HFFc6 (cell line): ENCODE measurements around the gene PAOX. TPM values are rescaled to one million over a fixed set of nuclear protein-coding genes. Genes with fewer than 3 reads are reported as not detected.
A peak's percentile ranks its signal among the peaks of the same experiment; 100 is the strongest.

Experiments
- DNase-seq: peaks from one replicate; pipeline ENCODE4 v3.0.0-alpha.2; 2018
- H3K27ac Mint-ChIP-seq: 2 replicates; pipeline ENCODE4 v1.8.0; 2020; ENCODE audit warnings: mild to moderate bottlenecking, mixed read lengths
- H3K27me3 Mint-ChIP-seq: 2 replicates; pipeline ENCODE4 v1.8.0; 2021; ENCODE audit warnings: mild to moderate bottlenecking, moderate library complexity, mixed read lengths; ENCODE audit not compliant: insufficient read depth
- H3K36me3 Mint-ChIP-seq: 2 replicates; pipeline ENCODE4 v1.8.0; 2021; ENCODE audit warnings: low read depth, mixed read lengths
- H3K4me1 Mint-ChIP-seq: 2 replicates; pipeline ENCODE4 v1.8.0; 2020; ENCODE audit warnings: low read depth, mixed read lengths
- H3K4me3 Mint-ChIP-seq: 2 replicates; pipeline ENCODE4 v1.8.0; 2020; ENCODE audit warnings: mild to moderate bottlenecking, moderate library complexity, mixed read lengths
- H3K9me3 Mint-ChIP-seq: 2 replicates; pipeline ENCODE4 v1.8.0; 2020; ENCODE audit warnings: mild to moderate bottlenecking, mixed read lengths
- CTCF ChIP-seq: fragments of 200-600 bp; sonication (generic); IDR thresholded peaks from 2 replicates; pipeline ENCODE4 v1.5.0; 2021; ENCODE audit warnings: antibody characterized with exemption, mild to moderate bottlenecking
- microRNA-seq: library from miRNA; unstranded; fragments of <30 nt; microRNA quantifications from one replicate; pipeline ENCODE4, GENCODE V29; 2019
- total RNA-seq, 6 experiments: library from RNA; stranded (reverse); fragmentation: NEBNext Ultra II Directional; extraction: Animal tissue kit (Norgen Biotek cat#: 25700); gene quantifications; 2 replicates in 1 of 6; 3 replicates in 5 of 6; pipeline ENCODE4 v1.2.3, GENCODE V29; 2021

The PAOX gene
- total RNA-seq, 6 experiments from 2014 or later, result 2.4 to 4.9 (median 3.6) TPM

- TF ChIP-seq CTCF, result peak; percentile 72
- Mint-ChIP-seq H3K9me3 (peaks cover 6% of the 10 kb centered on the region), H3K4me3 (no peak overlapping the region), H3K27ac (no peak overlapping the region), H3K4me1 (no peaks in the 10 kb centered on the region; the same call in 1 of the 2 replicates), H3K36me3 (peaks cover 8% of the 10 kb centered on the region; the same call in 1 of the 2 replicates), H3K27me3 (peaks cover 5% of the 10 kb centered on the region)
- peak; percentile 38 for DNase-seq
These were observed 59.7 kb downstream of the PAOX start for GRCh38 chr10:133438711-133439273.

- H3K4me1 Mint-ChIP-seq, result no peaks in the 10 kb centered on the region; the same call in 1 of the 2 replicates
These were observed 60.7 kb downstream of the PAOX start for GRCh38 chr10:133439517-133440461.

GRCh38 chr10:133440633-133441285, 61.7 kb downstream of the PAOX start:
- no peak overlapping the region for H3K4me3 Mint-ChIP-seq
- H3K27me3 Mint-ChIP-seq, result peaks cover 9% of the 10 kb centered on the region
- H3K27ac Mint-ChIP-seq, result no peak overlapping the region

More at GRCh38 chr10:133439517-133440461, 60.7 kb downstream of the PAOX start:
- Mint-ChIP-seq H3K4me3 (no peak overlapping the region), H3K27me3 (peaks cover 5% of the 10 kb centered on the region), H3K36me3 (peaks cover 8% of the 10 kb centered on the region), H3K9me3 (peaks cover 8% of the 10 kb centered on the region), H3K27ac (no peak overlapping the region)
- no peak for DNase-seq
- no peak for TF ChIP-seq CTCF

More at GRCh38 chr10:133440633-133441285, 61.7 kb downstream of the PAOX start:
- Mint-ChIP-seq H3K36me3 (peaks cover 13% of the 10 kb centered on the region), H3K4me1 (no peaks in the 10 kb centered on the region; the same call in 1 of the 2 replicates), H3K9me3 (peaks cover 18% of the 10 kb centered on the region)
- TF ChIP-seq CTCF, result no peak
- DNase-seq, result no peak

Small RNAs within 50 kb of the gene (microRNA-seq; reads per million reads assigned to microRNA genes)
- gene MIR3944, result 14.7 reads per million, percentile 19 among the genes with 10 or more reads in this experiment

Other genes starting within 250 kb of the PAOX start
- under 1 TPM in 3 of 6 experiments, not detected in 3; 0.05 to 1.00 (median 0.28) TPM for gene KNDC1, start 219.0 kb upstream of the PAOX start, total RNA-seq
- not detected for gene UTF1, start 149.0 kb upstream of the PAOX start, total RNA-seq
- gene VENTX, start 141.4 kb upstream of the PAOX start, total RNA-seq, result not detected
- gene ADAM8, start 102.4 kb upstream of the PAOX start, total RNA-seq, result 1 to 10 TPM in 5 of 6 experiments, under 1 TPM in 1; 0.99 to 2.9 (median 1.2) TPM
- 10 to 100 TPM; 72.5 to 80.8 (median 77.7) TPM for gene TUBGCP2, start 70.4 kb upstream of the PAOX start, total RNA-seq
- gene ZNF511, start 70.3 kb upstream of the PAOX start, total RNA-seq, result 10 to 100 TPM; 45.7 to 62.0 (median 52.7) TPM
- under 1 TPM in 1 of 6 experiments, not detected in 5; 0.31 TPM for gene CALY, start 42.4 kb upstream of the PAOX start, total RNA-seq
- not detected for gene PRAP1, start 31.9 kb upstream of the PAOX start, total RNA-seq
- gene FUOM, start 21.2 kb upstream of the PAOX start, total RNA-seq, result 1 to 10 TPM in 5 of 6 experiments, under 1 TPM in 1; 0.55 to 8.9 (median 7.8) TPM
- gene ECHS1, start 5.9 kb upstream of the PAOX start, total RNA-seq, result 100 to 1,000 TPM; 105 to 137 (median 114) TPM
- 10 to 100 TPM; 23.7 to 33.0 (median 26.6) TPM for gene MTG1, start 14.9 kb downstream of the PAOX start, total RNA-seq
- gene SPRN, start 45.4 kb downstream of the PAOX start, total RNA-seq, result 1 to 10 TPM in 2 of 6 experiments, under 1 TPM in 4; 0.31 to 2.9 (median 0.40) TPM
- 1 to 10 TPM in 3 of 6 experiments, under 1 TPM in 3; 0.59 to 1.3 (median 1.0) TPM for gene SCART1, start 74.7 kb downstream of the PAOX start, total RNA-seq
- gene CYP2E1, start 148.1 kb downstream of the PAOX start, total RNA-seq, result 1 to 10 TPM in 2 of 6 experiments, under 1 TPM in 4; 0.45 to 1.3 (median 0.83) TPM
- not detected for gene SYCE1, start 186.3 kb downstream of the PAOX start, total RNA-seq
- not detected for gene FRG2B, start 247.5 kb downstream of the PAOX start, total RNA-seq